ENCODE data around the gene ABR. TPM values are rescaled to one million over a fixed set of nuclear protein-coding genes. Genes with fewer than 3 reads are reported as not detected.

The ABR gene
- total and polyA plus RNA-seq, 2 of the 13 experiments (the other 11 are each of a cell fraction or from before 2014, with no cell fraction given): 12.4 to 40.4 TPM

- Histone ChIP-seq H4K20me1 (ENCODE audit: insufficient read depth, low read length) (no peaks in the 10 kb centered on the region), H3K79me2 (ENCODE audit: insufficient read depth, low read length) (no peaks in the 10 kb centered on the region), H3K27ac (ENCODE audit: extremely low read length, insufficient read depth, low read length) (no peak overlapping the region), H3K4me3 (replicated peaks in 1 of 3; ENCODE audit: insufficient read depth in 1 of 3, low read depth in 2 of 3, low read length in 3 of 3) (no peak overlapping the region), H3K4me2 (ENCODE audit: low read depth, low read length) (no peak overlapping the region), H3K9ac (ENCODE audit: insufficient read depth, low read depth, low read length) (no peak overlapping the region), H3K27me3 (ENCODE audit: control insufficient read depth in 1 of 2, insufficient read depth in 2 of 2, low read length in 2 of 2) (no peaks in the 10 kb centered on the region), H3K4me1 (ENCODE audit: insufficient read depth, low read length) (peaks cover 18% of the 10 kb centered on the region), H3K36me3 (replicated peaks in 1 of 2; ENCODE audit: control insufficient read depth in 1 of 2, insufficient read depth in 2 of 2, low read length in 2 of 2) (no peaks in the 10 kb centered on the region), H3K9me3 (ENCODE audit: low read length) (no peaks in the 10 kb centered on the region), H2AFZ (ENCODE audit: low read length) (no peak overlapping the region)
- WGBS (ENCODE audit: low lambda C conversion rate): 100% methylated on average over 1 of the region's 8 CpGs
- in situ Hi-C loops (cut with HindIII; ENCODE audit: extremely low pct_ligation_motif_present, low pct_unique_long_range_greater_than_20kb) (no loop called here), intact Hi-C loops (cut with micrococcal nuclease; ENCODE audit: unreplicated experiment) (no loop called here)
- no peak for FAIRE-seq
- no TSS peak for BruUV-seq (replicated peaks)
- CTCF ChIA-PET (ENCODE audit: low intra/inter-chr PET ratio, low total read pairs): no interaction called here
- TF ChIP-seq ZNF354B (CRISPR knock-in tag; IDR thresholded peaks at IDR 0.05) (no peak), ZNF274 (CRISPR knock-in tag; IDR thresholded peaks at IDR 0.05) (no peak), ARID3A (IDR thresholded peaks at IDR 0.05; ENCODE audit: low read depth, low read length) (no peak), XRCC5 (optimal IDR thresholded peaks at IDR 0.05; ENCODE audit: low read length) (no peak), ZSCAN21 (CRISPR knock-in tag; IDR thresholded peaks at IDR 0.05; ENCODE audit: borderline replicate concordance) (no peak), PBX2 (CRISPR knock-in tag; IDR thresholded peaks at IDR 0.05) (no peak), NPAS2 (CRISPR knock-in tag; IDR thresholded peaks at IDR 0.05; ENCODE audit: borderline replicate concordance) (no peak), ZHX1 (CRISPR knock-in tag; IDR thresholded peaks at IDR 0.05; ENCODE audit: low read depth) (no peak), NFKB2 (CRISPR knock-in tag; IDR thresholded peaks at IDR 0.05; ENCODE audit: borderline replicate concordance) (no peak), ZNF576 (CRISPR knock-in tag; IDR thresholded peaks at IDR 0.05) (no peak), STAG1 (CRISPR knock-in tag; IDR thresholded peaks at IDR 0.05) (no peak), ZNF703 (CRISPR knock-in tag; IDR thresholded peaks at IDR 0.05; ENCODE audit: borderline replicate concordance) (no peak), ZNF567 (CRISPR knock-in tag; IDR thresholded peaks at IDR 0.05; ENCODE audit: borderline replicate concordance) (no peak), CREM (IDR thresholded peaks at IDR 0.05) (no peak), CREM (CRISPR knock-in tag; IDR thresholded peaks at IDR 0.05) (no peak), ZNF816 (CRISPR knock-in tag; IDR thresholded peaks at IDR 0.05; ENCODE audit: borderline replicate concordance) (no peak), TRIM24 (CRISPR knock-in tag; IDR thresholded peaks at IDR 0.05) (no peak)
- ATAC-seq: no peak
- no peak for DNase-seq (ENCODE audit: low spot score)
- POLR2A ChIA-PET: no interaction called here
Observed at GRCh38 chr17:1104222-1104621, 75.6 kb downstream of the ABR start.
